ENCODE results near the gene ITM2C. TPM values are rescaled to one million over a fixed set of nuclear protein-coding genes. Genes with fewer than 3 reads are reported as not detected.

ITM2C gene
- total RNA-seq, 1 experiment from 2014 or later: 39.4 TPM

DNA sequence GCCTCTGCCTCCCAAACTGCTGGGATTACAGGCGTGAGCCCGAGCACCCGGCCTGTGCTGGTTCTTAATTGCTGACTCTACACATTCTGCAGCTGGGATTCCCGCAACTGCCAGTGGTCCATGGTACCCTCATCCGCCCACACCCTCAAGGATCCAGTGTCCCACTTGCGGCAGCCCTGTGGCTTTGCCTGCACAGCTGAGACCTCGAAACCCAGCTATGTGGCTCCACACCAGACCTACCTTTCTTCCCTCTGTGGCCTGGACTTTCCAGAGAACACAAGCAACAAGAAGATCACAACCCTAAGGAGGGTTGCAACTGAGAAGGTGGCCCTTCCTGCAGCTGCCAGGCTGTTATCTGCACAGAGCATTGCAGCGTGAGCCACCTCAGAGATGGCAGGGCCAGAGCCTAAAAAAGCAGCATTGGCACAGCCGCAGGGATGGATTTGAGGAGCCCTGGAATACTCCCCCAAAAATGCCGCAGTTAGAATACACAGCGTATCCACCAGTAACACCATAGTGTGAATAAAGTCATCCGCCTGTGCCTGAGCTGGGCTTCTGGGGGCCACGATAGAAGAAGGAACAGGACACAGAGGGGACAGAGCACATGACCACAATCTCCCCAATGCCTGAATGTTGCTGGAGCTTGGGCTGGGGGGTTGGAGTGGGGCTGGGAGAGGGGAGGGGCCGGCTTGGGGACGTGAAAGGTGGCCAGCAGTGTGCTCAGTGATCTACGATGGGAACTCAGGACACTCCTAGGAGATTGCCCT, 58.4 kb downstream of the ITM2C start:
- DNase-seq (ENCODE audit: low read depth): no peak

DNA sequence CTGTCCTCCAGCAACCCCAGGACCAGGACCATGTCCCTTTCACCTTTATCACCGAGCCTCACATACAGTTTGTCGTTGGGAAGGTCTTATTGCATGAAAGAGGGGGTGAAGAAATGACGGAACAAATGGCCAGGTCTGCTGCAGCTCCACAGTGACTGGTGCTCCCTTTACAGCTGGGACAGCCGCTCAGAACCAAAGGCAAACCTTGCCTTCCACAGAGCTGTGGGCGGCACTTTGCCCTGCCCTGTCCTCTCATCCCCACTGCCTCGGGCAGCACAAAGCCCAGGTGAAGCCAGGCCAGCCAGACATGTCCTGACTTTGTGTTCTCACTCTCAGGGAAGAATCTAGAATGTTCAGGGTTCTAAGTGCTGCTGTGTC, 59.3 kb downstream of the ITM2C start:
- DNase-seq (ENCODE audit: low read depth): no peak

DNA sequence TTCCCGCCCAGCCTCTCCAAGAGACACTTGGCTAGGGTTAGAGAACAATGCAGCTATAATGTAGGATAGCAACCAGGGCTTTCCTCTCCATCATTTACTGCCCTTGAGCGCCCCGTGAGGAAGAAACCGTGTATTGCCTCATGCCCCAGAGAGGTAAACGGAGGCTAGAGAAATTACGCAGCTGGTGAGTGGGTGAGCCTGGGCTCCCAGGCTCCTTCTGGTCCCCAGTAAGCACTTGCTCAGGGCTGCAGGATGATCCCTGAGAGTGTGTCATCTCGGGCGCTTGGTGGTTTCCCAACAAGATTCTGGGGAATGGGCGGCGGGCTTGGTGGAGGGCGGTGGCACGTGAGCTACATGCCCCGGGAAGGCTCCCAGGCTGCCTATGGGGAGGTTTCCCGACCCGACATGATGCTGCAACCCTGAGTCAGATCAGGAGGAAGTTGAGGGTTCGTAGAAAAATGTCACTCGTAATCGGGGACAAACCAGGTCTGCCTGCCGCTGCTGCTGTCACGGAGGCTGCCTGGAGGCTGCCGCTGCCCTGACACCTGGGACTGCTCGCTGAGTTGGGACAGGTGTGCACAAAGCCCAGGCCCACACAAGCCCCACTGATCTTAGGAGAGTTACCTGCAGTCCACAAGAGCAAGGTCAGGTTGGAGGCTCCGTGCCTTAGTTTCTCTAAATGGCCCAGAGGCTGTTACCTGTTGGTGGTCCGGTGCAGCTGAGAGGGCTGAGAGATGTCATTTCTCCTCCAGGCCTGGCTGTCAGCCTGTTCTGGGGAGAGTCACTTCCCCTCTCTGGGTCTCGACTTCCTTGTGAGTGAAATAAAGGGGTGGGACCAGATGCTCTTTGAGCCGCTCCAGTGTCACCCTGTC, 60.0 kb downstream of the ITM2C start, which contains the start of gene GPR55:
Gene GPR55 (minus strand): TSS at position 773 of the 872 bp plus-strand sequence. CDS start 14,280 bp downstream, outside the sequence.
- no peak for DNase-seq (ENCODE audit: low read depth)

DNA sequence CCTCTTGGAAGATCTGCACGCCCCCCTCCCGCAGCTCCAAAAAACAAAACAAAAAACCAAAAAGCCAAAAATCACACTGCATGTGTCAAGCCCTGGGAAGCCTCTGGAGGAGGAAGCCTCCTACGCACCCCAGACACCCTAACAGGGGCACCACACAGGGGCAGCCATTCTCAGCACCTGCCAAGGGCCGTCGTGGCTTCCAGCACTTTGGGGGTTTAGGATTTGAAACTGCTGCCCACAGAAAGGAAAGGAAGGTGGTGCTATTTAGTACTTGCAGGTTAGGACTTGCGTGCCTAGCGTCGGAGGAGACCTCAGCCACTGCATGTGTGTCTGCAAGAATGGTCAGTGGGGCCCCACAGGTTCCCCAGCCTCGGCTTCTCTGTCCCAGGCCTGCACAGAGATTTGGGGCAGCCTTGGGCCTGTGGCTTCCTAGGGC, 60.7 kb downstream of the ITM2C start:
- no peak for DNase-seq (ENCODE audit: low read depth)

DNA sequence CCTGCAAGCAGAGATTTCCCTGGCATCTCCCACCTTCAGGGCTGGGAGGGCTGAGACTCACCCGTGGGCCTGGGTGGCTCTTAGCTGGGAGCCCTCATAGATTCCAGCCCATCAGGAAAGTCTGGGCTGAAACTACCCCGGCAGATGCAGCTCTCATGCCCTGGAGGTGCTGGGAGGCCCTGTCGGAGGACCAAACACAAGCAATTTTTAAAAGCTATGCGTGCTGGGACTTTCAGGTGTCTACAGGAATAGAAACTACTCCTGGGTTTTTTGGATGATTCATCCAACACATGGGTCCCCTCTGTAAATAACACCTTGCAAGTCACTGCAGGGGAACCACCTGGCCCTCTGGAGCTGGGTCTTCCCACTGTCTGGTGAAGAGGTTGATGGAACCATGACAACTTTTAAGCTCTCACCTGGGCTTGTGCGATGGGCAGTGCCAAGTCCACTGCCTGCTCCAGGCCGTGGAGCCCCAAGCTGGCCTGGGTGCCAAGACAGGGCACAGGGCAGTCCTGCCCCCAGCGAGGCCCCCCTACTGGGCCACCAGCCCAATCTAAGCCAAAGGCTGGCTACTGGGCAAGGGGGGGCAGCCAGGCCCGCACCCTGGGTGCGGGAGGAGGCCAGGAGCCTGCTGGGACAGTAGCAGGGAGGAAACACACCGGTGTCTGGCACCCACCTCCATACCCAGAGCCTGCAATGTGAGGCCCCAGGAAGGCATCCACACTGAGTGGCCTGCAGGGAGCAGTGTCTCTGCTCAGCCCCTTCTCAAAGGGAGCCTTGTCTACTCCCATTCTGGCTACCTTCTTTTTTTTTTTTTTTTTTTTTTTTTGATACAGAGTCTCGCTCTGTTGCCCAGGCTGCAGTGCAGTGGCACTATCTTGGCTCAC, 61.4 kb downstream of the ITM2C start:
- DNase-seq (ENCODE audit: low read depth): no peak

DNA sequence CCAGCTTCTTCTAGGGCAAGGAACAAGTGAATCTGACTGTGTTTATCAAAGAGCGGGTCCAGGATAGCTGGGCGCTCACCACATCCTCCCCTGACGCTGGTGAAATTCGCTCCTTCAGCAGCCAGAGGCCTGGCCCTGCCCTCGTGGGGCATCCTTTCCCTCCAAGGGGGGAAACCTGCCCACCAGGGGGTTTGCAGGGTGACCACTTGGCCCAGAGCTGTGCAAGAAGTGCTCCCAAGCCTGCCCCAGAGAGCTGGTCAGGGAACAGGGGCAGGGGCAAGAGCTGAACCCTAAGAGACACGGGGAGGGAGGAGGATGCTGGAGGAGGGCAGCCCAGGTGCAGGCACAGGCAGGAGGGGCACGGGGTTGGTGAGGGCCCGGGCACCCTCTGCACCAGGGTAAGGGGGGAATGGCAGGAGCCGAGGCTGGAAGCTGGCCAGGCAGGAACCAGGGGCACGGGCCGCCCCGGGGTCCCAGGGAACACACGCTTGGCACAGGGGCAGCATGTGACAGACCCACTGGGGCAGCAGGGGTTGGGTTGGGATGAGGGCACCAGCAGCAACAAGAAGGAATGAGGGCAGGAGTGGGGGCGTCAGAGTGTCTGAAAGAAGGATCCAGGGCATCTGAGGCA, 63.1 kb downstream of the ITM2C start:
- DNase-seq (ENCODE audit: low read depth): no peak

Other genes starting within 250 kb of the ITM2C start
- gene CAB39, start 152.1 kb upstream of the ITM2C start, total RNA-seq (2014; rRNA removed; shearing (Covaris generic)): 41.9 and 49.1 TPM in 2 replicates
- gene GPR55, start 60.3 kb downstream of the ITM2C start, total RNA-seq (2014; rRNA removed; shearing (Covaris generic)): 0.05 and 0.20 TPM in 2 replicates
- gene SPATA3, start 131.2 kb downstream of the ITM2C start, total RNA-seq (2014; rRNA removed; shearing (Covaris generic)): not detected in 2 replicates
- gene C2orf72, start 172.6 kb downstream of the ITM2C start, total RNA-seq (2014; rRNA removed; shearing (Covaris generic)): 0.43 and 3.0 TPM in 2 replicates
- gene PSMD1, start 191.9 kb downstream of the ITM2C start, total RNA-seq (2014; rRNA removed; shearing (Covaris generic)): 117 and 150 TPM in 2 replicates

Measured in HT1080 (cell line).